BJ (cell line): Measurements from ENCODE around the gene TYROBP. TPM values are rescaled to one million over a fixed set of nuclear protein-coding genes. Genes with fewer than 3 reads are reported as not detected.
"Not testable (repeated sequence)": the region's sequence is repeated elsewhere in the genome, so short reads cannot be mapped to it uniquely, and the experiment has no call there.

Experiments used
- CTCF ChIA-PET: fragments of 350-600 bp; formaldehyde crosslinking; extraction: SDS; loops from one replicate; lab custom pipeline; 2021; ENCODE audit warnings: antibody characterized with exemption, inconsistent platforms; lab: Yijun Ruan, JAX
- POLR2A ChIA-PET: fragments of 300-600 bp; sonication (Branson Sonifier 250); formaldehyde crosslinking; extraction: SDS; loops from one replicate; lab custom pipeline; 2021; ENCODE audit warnings: antibody characterized with exemption; lab: Charles Lee
- DNase-seq: peaks from one replicate; pipeline ENCODE4 v3.0.0-alpha.2; 2011; ENCODE audit warnings: low read depth
- H3K27me3 ChIP-seq: 2 replicates; pipeline ENCODE4 v1.6.0; 2011; ENCODE audit warnings: low read length; ENCODE audit not compliant: control insufficient read depth, insufficient read depth
- H3K36me3 ChIP-seq: 2 replicates; pipeline ENCODE4 v1.5.1; 2011; ENCODE audit warnings: low read length; ENCODE audit not compliant: control insufficient read depth, insufficient read depth
- H3K4me3 ChIP-seq: 2 replicates; pipeline ENCODE4 v1.5.1; 2011; ENCODE audit warnings: low read depth, mild to moderate bottlenecking, control low read depth, low read length
- polyA plus RNA-seq: library from polyadenylated mRNA; depleted of rRNA; stranded (reverse); fragments of >200 nt; gene quantifications from 2 replicates; pipeline ENCODE4 v1.2.3, GENCODE V29; 2011
- TF ChIP-seq, protein P1 (sequence below): IDR thresholded peaks from 2 replicates; pipeline ENCODE4 v1.5.1; 2011; ENCODE audit warnings: low read depth, mild to moderate bottlenecking, control low read depth, inconsistent platforms, low read length, moderate library complexity; ENCODE audit not compliant: insufficient read depth

The TYROBP gene
- polyA plus RNA-seq, 1 experiment: not detected

DNA sequence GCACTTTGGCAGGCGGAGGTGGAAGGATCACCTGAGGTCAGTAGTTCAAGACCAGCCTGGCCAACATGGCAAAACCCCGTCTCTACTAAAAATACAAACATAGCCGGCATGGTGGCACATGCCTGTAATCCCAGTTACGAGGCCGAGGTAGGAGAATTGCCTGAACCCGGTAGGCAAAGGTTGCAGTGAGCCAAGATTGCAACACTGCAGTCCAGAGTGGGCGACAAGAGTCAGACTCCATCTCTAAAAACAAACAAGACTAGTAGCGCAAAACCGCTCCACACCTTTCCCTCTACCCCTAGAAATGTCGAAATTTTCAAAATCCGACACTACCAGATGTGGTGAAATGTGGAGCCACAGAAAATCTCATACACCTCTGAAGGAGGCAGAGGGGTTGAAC is 11.2 kb upstream of the TYROBP start:
- CTCF ChIA-PET: no interaction called here
- TF ChIP-seq, protein P1, sequence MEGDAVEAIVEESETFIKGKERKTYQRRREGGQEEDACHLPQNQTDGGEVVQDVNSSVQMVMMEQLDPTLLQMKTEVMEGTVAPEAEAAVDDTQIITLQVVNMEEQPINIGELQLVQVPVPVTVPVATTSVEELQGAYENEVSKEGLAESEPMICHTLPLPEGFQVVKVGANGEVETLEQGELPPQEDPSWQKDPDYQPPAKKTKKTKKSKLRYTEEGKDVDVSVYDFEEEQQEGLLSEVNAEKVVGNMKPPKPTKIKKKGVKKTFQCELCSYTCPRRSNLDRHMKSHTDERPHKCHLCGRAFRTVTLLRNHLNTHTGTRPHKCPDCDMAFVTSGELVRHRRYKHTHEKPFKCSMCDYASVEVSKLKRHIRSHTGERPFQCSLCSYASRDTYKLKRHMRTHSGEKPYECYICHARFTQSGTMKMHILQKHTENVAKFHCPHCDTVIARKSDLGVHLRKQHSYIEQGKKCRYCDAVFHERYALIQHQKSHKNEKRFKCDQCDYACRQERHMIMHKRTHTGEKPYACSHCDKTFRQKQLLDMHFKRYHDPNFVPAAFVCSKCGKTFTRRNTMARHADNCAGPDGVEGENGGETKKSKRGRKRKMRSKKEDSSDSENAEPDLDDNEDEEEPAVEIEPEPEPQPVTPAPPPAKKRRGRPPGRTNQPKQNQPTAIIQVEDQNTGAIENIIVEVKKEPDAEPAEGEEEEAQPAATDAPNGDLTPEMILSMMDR: no peak
- no peak for DNase-seq
- H3K27me3 ChIP-seq: no peaks in the 10 kb centered on the region; the same call in 1 of the 2 replicates
- no peak overlapping the region for H3K4me3 ChIP-seq
- no peaks in the 10 kb centered on the region for H3K36me3 ChIP-seq
- POLR2A ChIA-PET: no interaction called here

DNA sequence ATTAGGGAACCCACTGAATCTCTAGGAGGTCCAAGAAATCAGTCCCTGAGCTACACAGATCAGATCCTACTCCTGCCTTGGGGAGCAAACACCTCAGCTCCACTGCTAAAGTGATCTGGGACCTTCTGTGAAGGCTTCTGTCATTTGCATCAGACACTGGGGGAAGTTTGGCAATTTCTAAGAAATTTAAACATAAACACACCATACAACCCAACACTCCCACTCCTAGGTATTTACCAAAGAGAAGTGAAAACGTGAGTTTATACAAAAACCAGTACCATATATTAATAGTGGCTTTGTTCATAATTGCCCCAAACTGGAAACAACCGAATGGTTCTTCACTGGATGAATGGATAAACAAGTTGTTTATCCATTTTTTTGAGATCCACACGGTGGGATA is 7.3 kb upstream of the TYROBP start:
- ChIA-PET POLR2A (no interaction called here), CTCF (interaction anchor here (1.1 kb wide), 1 partner anchor 9 kb away, joined by 3 read pairs; no protein-coding TSS in a partner anchor)
- Histone ChIP-seq H3K4me3 (no peak overlapping the region), H3K27me3 (no peaks in the 10 kb centered on the region), H3K36me3 (no peaks in the 10 kb centered on the region)
- DNase-seq: no peak
- TF ChIP-seq, protein P1: no peak

DNA sequence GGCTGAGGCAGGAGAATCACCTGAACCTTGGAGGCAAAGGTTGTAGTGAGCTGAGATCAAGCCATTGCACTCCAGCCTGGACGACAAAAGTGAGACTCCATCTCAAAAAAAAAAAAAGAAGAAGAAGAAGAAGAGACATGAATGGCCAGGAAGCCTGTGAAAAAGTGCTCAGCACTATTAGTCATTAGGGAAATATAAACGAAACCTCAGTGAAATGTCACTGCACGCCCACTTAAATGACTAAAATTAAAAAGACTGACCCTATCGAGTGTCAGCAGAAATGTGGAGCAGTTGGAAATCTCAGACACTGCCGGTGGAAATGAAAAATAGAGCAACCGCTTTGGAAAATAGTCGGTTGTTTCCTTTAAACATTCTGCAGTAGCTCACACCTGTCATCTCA is 5.5 kb upstream of the TYROBP start:
- no peaks in the 10 kb centered on the region for H3K36me3 ChIP-seq
- H3K27me3 ChIP-seq: no peaks in the 10 kb centered on the region
- ChIA-PET POLR2A (no interaction called here), CTCF (no interaction called here)
- DNase-seq: no peak
- TF ChIP-seq, protein P1: no peak
- H3K4me3 ChIP-seq: no peak overlapping the region

DNA sequence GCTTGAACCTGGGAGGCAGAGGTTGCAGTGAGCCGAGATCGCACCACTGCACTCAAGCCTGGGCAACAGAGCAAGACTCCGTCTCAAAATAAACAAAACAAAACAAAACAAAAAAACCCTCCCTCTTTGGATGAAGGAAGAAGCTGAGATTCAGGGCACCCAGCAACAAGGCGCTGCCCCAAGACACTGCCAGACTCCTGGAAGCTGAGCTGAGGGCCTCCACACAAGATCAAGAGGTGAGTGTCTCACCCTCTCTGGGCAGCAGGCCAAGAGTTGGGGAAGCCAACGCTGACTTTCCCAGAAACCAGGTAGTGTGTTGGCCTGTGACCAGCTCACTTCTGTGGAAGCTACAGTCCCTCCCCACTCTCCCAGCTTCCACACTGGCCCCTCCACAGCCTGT is 3.7 kb upstream of the TYROBP start:
- no peaks in the 10 kb centered on the region for H3K27me3 ChIP-seq
- no peaks in the 10 kb centered on the region for H3K36me3 ChIP-seq
- ChIA-PET POLR2A (interaction anchor here (0.7 kb wide), 1 partner anchor 192 kb away, joined by 3 read pairs; no protein-coding TSS in a partner anchor), CTCF (interaction anchor here (1.8 kb wide), 1 partner anchor 19 kb away, joined by 6 read pairs; no protein-coding TSS in a partner anchor)
- DNase-seq: no peak
- TF ChIP-seq, protein P1: no peak
- H3K4me3 ChIP-seq: no peak overlapping the region

DNA sequence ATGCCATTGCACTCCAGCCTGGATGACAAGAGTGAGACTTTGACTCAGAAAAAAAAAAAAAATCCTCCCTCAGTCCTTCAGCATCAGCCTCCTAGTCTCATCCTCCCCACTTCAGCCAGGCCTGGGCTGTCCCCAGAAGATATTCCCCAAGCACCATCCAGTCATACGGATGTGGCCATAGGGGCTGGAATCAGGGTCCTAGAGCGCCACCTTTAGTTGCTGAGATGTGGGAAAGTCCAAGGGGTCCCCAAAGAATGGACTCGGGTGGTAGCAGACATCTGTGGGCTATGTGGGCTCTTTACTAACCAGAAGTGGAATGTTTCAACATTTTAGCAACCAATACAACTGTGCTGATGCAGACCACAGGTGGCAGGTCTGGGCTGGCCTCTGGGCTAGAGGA is 3.1 kb upstream of the TYROBP start:
- H3K27me3 ChIP-seq: no peaks in the 10 kb centered on the region
- CTCF ChIA-PET: interaction anchor here (1.0 kb wide), 1 partner anchor 15 kb away, joined by 3 read pairs; no protein-coding TSS in a partner anchor
- POLR2A ChIA-PET: no interaction called here

DNA sequence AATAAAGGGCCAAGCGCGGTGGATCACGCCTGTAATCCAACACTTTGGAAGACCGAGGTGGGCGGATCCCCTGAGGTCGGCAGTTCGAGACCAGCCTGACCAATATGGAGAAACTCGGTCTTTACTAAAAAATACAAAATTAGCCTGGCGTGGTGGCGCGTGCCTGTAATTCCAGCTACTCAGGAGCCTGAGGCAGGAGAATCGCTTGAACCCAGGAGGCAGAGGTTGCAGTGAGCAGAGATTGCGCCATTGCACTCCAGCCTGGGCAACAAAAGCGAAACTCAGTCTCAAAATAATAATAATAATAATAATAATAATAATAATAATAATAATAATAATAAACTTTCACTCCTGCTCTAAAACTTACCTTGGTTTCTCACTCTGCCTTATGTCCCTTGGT is 2.3 kb upstream of the TYROBP start:
- H3K27me3 ChIP-seq, H3K36me3 ChIP-seq, POLR2A ChIA-PET, H3K4me3 ChIP-seq, DNase-seq: not testable (repeated sequence)
- CTCF ChIA-PET: interaction anchor here (1.0 kb wide), 1 partner anchor 16 kb away, joined by 3 read pairs; no protein-coding TSS in a partner anchor

More for the DNA sequence above, 3.1 kb upstream of the TYROBP start:
- no peaks in the 10 kb centered on the region for H3K36me3 ChIP-seq
- no peak overlapping the region for H3K4me3 ChIP-seq
- DNase-seq: no peak
- TF ChIP-seq, protein P1: no peak
